Fibroblast of the aortic adventitia (primary cell): ENCODE data around the gene MAP4. TPM values are rescaled to one million over a fixed set of nuclear protein-coding genes. Genes with fewer than 3 reads are reported as not detected.

ENCODE experiments used
- DNase-seq: peaks from one replicate; pipeline ENCODE4 v3.0.0-alpha.2; 2010; ENCODE audit warnings: low read depth
- H3K4me3 ChIP-seq: 2 replicates; pipeline ENCODE4 v1.5.1; 2011; ENCODE audit warnings: low read depth, mild to moderate bottlenecking, control low read depth, low read length, moderate library complexity
- total RNA-seq: library from RNA; depleted of rRNA; stranded (reverse); fragments of >200 nt; gene quantifications from 2 replicates; pipeline ENCODE4 v1.2.3, GENCODE V29; 2012; ENCODE audit warnings: low replicate concordance
- TF ChIP-seq, protein P1 (sequence below): IDR thresholded peaks from 2 replicates; pipeline ENCODE4 v1.5.1; 2011; ENCODE audit warnings: mild to moderate bottlenecking, low read length, control low read depth, inconsistent platforms; ENCODE audit not compliant: insufficient read depth

Gene MAP4
- total RNA-seq, 1 donor: 157 TPM

GRCh38 chr3:47882338-47882737, 133.9 kb downstream of the MAP4 start:
- no peak for DNase-seq
- no peak overlapping the region for H3K4me3 ChIP-seq

GRCh38 chr3:47877719-47878118, 138.5 kb downstream of the MAP4 start:
- TF ChIP-seq, protein P1, sequence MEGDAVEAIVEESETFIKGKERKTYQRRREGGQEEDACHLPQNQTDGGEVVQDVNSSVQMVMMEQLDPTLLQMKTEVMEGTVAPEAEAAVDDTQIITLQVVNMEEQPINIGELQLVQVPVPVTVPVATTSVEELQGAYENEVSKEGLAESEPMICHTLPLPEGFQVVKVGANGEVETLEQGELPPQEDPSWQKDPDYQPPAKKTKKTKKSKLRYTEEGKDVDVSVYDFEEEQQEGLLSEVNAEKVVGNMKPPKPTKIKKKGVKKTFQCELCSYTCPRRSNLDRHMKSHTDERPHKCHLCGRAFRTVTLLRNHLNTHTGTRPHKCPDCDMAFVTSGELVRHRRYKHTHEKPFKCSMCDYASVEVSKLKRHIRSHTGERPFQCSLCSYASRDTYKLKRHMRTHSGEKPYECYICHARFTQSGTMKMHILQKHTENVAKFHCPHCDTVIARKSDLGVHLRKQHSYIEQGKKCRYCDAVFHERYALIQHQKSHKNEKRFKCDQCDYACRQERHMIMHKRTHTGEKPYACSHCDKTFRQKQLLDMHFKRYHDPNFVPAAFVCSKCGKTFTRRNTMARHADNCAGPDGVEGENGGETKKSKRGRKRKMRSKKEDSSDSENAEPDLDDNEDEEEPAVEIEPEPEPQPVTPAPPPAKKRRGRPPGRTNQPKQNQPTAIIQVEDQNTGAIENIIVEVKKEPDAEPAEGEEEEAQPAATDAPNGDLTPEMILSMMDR: no peak
- DNase-seq: no peak
- no peak overlapping the region for H3K4me3 ChIP-seq

More at GRCh38 chr3:47882338-47882737, 133.9 kb downstream of the MAP4 start:
- TF ChIP-seq, protein P1: peak; percentile 8

- TF ChIP-seq, protein P1: no peak
- H3K4me3 ChIP-seq: no peak overlapping the region
- DNase-seq: no peak
These were observed 138.9 kb downstream of the MAP4 start for GRCh38 chr3:47877290-47877689.

DNA sequence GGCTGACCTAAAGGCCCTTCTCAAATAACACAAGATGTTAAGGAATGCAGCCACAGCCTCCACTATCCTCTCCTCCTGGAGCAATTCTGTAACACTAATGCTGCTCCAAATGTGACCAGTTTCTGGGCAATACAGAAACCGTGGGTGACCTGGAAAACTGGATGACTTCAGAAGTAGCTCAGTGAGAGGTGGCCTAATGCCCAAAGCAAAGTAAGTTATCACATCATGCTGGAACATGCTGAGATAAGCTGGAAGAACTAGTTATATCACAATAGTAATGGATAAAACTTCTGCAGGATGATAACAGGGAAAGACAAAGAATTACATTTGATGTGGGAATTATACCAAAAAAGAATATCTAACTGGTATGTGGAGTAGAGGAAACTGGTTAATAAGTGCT, 141.3 kb downstream of the MAP4 start:
- TF ChIP-seq, protein P1: no peak
- DNase-seq: no peak
- H3K4me3 ChIP-seq: no peak overlapping the region

- TF ChIP-seq, protein P1: no peak
- H3K4me3 ChIP-seq: no peak overlapping the region
- DNase-seq: no peak
These were observed 141.8 kb downstream of the MAP4 start for GRCh38 chr3:47874438-47874837.

DNA sequence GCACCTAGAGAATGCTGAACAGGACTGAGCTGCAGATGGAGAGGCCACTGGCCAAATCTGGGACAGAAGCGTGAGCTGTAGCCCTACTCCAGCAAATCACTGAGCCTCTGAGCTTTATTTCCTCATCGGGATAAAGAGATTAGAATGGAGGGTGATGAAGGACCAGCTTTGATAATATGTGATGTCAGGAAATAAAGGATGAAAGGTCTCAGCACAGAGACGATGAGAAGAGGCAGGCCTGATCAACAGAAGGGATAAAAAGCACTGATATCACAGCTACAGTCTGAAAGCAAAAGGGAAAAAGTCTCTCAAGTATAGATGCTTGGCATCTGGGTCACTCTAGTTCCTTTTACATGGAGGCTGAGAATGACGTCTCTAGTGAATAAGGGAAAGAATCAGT, 143.3 kb downstream of the MAP4 start:
- DNase-seq: no peak
- TF ChIP-seq, protein P1: no peak
- H3K4me3 ChIP-seq: no peak overlapping the region

GRCh38 chr3:47871389-47871788, 144.8 kb downstream of the MAP4 start:
- TF ChIP-seq, protein P1: no peak
- H3K4me3 ChIP-seq: no peak overlapping the region
- no peak for DNase-seq
